ENCODE data around the gene CUL3.

CUL3 gene

GRCh38 chr2:224472137-224472536 lies 113.0 kb downstream of the CUL3 start:
- no peak for TF ChIP-seq CTCF (conservative IDR thresholded peaks at IDR 0.05; ENCODE audit: low read length)
- DNase-seq (ENCODE audit: low read depth): no peak
- no peak overlapping the region for H3K4me3 ChIP-seq (ENCODE audit: low read length)

GRCh38 chr2:224469374-224469964 lies 115.7 kb downstream of the CUL3 start:
- no peak for TF ChIP-seq CTCF (conservative IDR thresholded peaks at IDR 0.05; ENCODE audit: low read length)
- no peak overlapping the region for H3K4me3 ChIP-seq (ENCODE audit: low read length)
- peak; percentile 9 for DNase-seq (ENCODE audit: low read depth)

DNA sequence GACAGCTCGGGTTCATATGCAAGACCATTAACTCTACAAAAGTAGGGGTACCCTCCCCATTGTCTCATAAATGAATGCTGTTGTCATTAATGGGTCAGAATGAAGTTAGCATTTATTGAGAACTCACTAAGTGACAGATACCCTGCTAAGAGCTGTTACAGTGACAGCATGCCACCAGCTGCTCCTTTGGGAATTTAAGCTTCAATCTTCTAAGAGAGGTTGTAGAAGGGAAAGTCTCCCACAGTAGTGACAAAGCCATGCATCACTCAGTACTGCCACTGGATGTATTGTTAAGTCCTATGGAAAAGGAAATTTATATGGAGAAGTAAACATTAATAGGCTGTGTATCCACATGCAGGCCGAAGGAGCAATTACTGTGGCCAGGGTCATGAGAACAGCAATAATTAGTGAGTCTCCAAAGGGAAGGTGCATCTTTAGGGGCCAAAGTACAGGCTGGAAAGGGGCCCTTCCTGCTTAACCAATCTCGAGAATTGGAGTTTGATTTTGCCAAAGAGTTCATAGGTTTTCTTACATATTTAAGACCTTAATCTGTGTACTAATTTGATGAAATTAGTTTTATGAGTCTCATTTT lies 118.8 kb downstream of the CUL3 start:
- H3K4me3 ChIP-seq (ENCODE audit: low read length): no peak overlapping the region
- no peak for DNase-seq (ENCODE audit: low read depth)
- TF ChIP-seq CTCF (conservative IDR thresholded peaks at IDR 0.05; ENCODE audit: low read length): no peak

DNA sequence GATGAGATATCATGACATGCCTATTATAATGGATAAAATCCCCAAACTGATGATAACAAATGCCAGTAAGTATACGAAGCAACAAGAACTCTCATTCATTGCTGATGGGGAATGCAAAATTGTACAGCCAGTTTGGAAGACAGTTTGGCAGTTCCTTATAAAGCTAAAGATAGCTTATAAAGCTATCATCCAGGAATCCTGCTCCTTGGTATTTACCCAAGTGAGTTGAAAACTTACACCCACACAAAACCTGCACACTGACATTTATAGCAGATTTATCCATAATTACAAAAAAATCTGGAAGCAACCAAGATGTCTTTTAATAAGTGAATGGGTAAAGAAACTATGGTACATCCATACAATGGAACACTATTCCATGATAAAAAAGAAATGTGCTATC lies 123.8 kb downstream of the CUL3 start:
- no peak overlapping the region for H3K4me3 ChIP-seq (ENCODE audit: low read length)
- TF ChIP-seq CTCF (conservative IDR thresholded peaks at IDR 0.05; ENCODE audit: low read length): no peak
- DNase-seq (ENCODE audit: low read depth): no peak

- TF ChIP-seq CTCF (conservative IDR thresholded peaks at IDR 0.05; ENCODE audit: low read length): no peak
- H3K4me3 ChIP-seq (ENCODE audit: low read length): no peak overlapping the region
- DNase-seq (ENCODE audit: low read depth): no peak
Measured at GRCh38 chr2:224457408-224458096, 127.6 kb downstream of the CUL3 start.

- no peak overlapping the region for H3K4me3 ChIP-seq (ENCODE audit: low read length)
- DNase-seq (ENCODE audit: low read depth): no peak
- no peak for TF ChIP-seq CTCF (conservative IDR thresholded peaks at IDR 0.05; ENCODE audit: low read length)
Measured at GRCh38 chr2:224453892-224454291, 131.3 kb downstream of the CUL3 start.

Measured in AG10803 (cell line).